HL-60 (cell line): Measurements from ENCODE around the gene GLRA3.
"Not testable (repeated sequence)": the region's sequence is repeated elsewhere in the genome, so short reads cannot be mapped to it uniquely, and the experiment has no call there.

Experiments
- DNase-seq, 2 experiments: peaks; one replicate each; pipeline ENCODE4 v3.0.0-alpha.2; 2010 to 2020; ENCODE audit warnings: low read depth in 1 of 2, low spot score in 1 of 2
- H3K27ac ChIP-seq: fragments of 250-450 bp; sonication (Bioruptor Pico); replicated peaks from 2 replicates; pipeline ENCODE4 v1.5.1; 2020; ENCODE audit warnings: mild to moderate bottlenecking, moderate library complexity
- H3K27me3 ChIP-seq: fragments of 250-450 bp; sonication (Bioruptor Pico); 2 replicates; pipeline ENCODE4 v1.5.1; 2021; ENCODE audit warnings: mild to moderate bottlenecking, moderate library complexity; ENCODE audit not compliant: insufficient read depth, poor library complexity, severe bottlenecking
- H3K4me3 ChIP-seq: replicated peaks from 2 replicates; pipeline ENCODE4 v1.5.1; 2011; ENCODE audit warnings: mild to moderate bottlenecking, control low read depth, low read length; ENCODE audit not compliant: insufficient read depth
- CTCF ChIP-seq: IDR thresholded peaks from one replicate; pipeline ENCODE4 v1.5.1; 2011; ENCODE audit warnings: low read length, control low read depth, inconsistent platforms; ENCODE audit not compliant: insufficient read depth
- GABPA ChIP-seq: IDR thresholded peaks from 2 replicates; pipeline ENCODE4 v1.6.1; 2012; ENCODE audit warnings: low read depth
- POLR2AphosphoS5 ChIP-seq: IDR thresholded peaks from 2 replicates; pipeline ENCODE4 v1.6.1; 2012; ENCODE audit warnings: low read depth
- REST ChIP-seq: IDR thresholded peaks from 2 replicates; pipeline ENCODE4 v1.6.1; 2012; ENCODE audit warnings: low read depth; ENCODE audit not compliant: insufficient replicate concordance
- SPI1 ChIP-seq: IDR thresholded peaks from 2 replicates; pipeline ENCODE4 v1.6.1; 2012; ENCODE audit warnings: low read depth, mild to moderate bottlenecking, borderline replicate concordance

Gene GLRA3

DNA sequence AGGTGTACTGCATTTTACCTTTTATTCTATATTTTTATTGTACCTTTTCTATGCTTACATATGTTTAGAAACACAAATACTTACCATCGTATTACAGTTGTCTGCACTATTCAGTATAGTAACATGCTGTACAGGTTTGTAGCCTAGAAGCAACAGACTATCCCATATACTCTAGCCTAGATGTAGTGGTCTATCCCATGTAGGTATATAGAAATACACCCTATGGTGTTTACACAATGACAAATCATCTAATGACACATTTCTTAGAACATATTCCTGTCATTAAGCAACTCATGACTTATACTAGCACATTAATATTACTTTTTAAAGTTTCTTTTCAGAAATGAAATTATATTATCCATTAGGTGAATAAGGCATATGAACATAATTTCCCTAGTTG lies 195.6 kb downstream of the GLRA3 start:
- no peak for DNase-seq
- Histone ChIP-seq H3K27me3 (no peaks in the 10 kb centered on the region), H3K27ac (no peak overlapping the region), H3K4me3 (no peak overlapping the region)
- no peak for TF ChIP-seq GABPA
- no peak for TF ChIP-seq REST
- TF ChIP-seq CTCF: no peak
- no peak for TF ChIP-seq SPI1

- no peaks in the 10 kb centered on the region for H3K27me3 ChIP-seq
- H3K4me3 ChIP-seq: no peak overlapping the region
- no peak overlapping the region for H3K27ac ChIP-seq
- peak in 1 of 2 experiments; percentile 33 for DNase-seq
- TF ChIP-seq CTCF (peak; percentile 40), GABPA (no peak)
Measured at GRCh38 chr4:174631901-174632758, 196.9 kb downstream of the GLRA3 start.

GRCh38 chr4:174629907-174630450 lies 199.1 kb downstream of the GLRA3 start:
- not testable (repeated sequence) for H3K4me3 ChIP-seq, H3K27me3 ChIP-seq, DNase-seq, H3K27ac ChIP-seq

DNA sequence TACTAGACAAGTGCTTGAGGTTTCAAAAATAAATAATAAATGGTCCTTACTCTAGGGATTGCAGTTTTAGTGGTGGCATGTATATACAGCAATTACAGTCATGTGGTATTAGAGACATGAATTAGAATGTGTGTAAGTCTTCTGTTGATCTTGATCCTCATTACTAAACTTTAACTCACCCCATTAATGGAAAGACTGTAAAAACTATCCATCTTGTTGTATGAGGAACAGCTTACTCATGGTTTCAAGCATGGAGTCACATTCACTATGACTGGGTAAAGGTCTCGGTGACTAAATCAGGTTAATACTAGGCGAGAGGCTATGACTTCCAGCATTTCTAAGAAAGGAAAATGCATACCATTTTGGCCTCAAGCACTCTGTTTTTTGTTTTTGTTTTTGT lies 199.8 kb downstream of the GLRA3 start:
- H3K4me3 ChIP-seq: no peak overlapping the region
- no peak for DNase-seq
- no peak overlapping the region for H3K27ac ChIP-seq
- no peaks in the 10 kb centered on the region for H3K27me3 ChIP-seq
- no peak for TF ChIP-seq POLR2AphosphoS5
- TF ChIP-seq GABPA: no peak
- TF ChIP-seq CTCF: no peak
- no peak for TF ChIP-seq REST
- no peak for TF ChIP-seq SPI1
